Pancreas (tissue), 10 donors: Measurements from ENCODE around the gene CLTCL1. TPM values are rescaled to one million over a fixed set of nuclear protein-coding genes. Genes with fewer than 3 reads are reported as not detected.

Source experiments
- ATAC-seq, 4 donors: fragments of 200-7000 bp; cut with Tn5 transposase; one replicate each; pipeline versions ENCODE4 v1.8.0 to v1.9.1; 2020; ENCODE audit warnings: mild to moderate bottlenecking in 4 of 4, moderate library complexity in 4 of 4
- DNase-seq, 6 donors: peaks; one replicate each; pipeline ENCODE4 v3.0.0-alpha.2; 2020
- FAIRE-seq: peaks from 2 replicates; lab custom pipeline; 2012; peaks lifted over from hg19 to GRCh38; lab: Jason Lieb, UNC
- H3K27ac ChIP-seq, 4 donors: fragments of 200-600 bp; sonication (generic); 1 replicate in 3 of 4; 2 replicates in 1 of 4; pipeline versions ENCODE4 v1.5.0 to v1.8.0; 2020
- H3K27me3 ChIP-seq, 4 donors: fragments of 200-600 bp; one replicate each; pipeline ENCODE4 v1.8.0; 2021
- H3K36me3 ChIP-seq, 3 donors: fragments of 200-600 bp; sonication (generic) in 1 of 3; one replicate each; pipeline versions ENCODE4 v1.5.0 to v1.8.0; 2020 to 2021
- H3K4me1 ChIP-seq, 3 donors: fragments of 200-600 bp; one replicate each; pipeline ENCODE4 v1.8.0; 2021
- H3K4me3 ChIP-seq, 4 donors: fragments of 200-600 bp; sonication (generic) in 2 of 4; one replicate each; pipeline versions ENCODE4 v1.5.0 to v1.8.0; 2020 to 2021
- H3K9me3 ChIP-seq, 4 donors: fragments of 200-600 bp; one replicate each; pipeline ENCODE4 v1.8.0; 2021
- WGBS, 2 donors: extraction: QIAGEN DNeasy Blood & Tissue Kit; methylation state at CpG; one replicate each; pipeline ENCODE4 v1.1.7; 2013; 5-methylcytosine and 5-hydroxymethylcytosine counted together
- intact Hi-C, 3 donors: fragments of 100-400 bp; cut with DNase I; formaldehyde crosslinking; loops; one replicate each; pipeline versions ENCODE4 v1.11.1 to v1.14.2; 2022
- polyA plus RNA-seq, 2 donors: library from polyadenylated mRNA; stranded (reverse); fragments of 200-250 nt; gene quantifications; one replicate each; pipeline ENCODE4 v1.2.3, GENCODE V29; 2013
- total RNA-seq, 6 donors: library from RNA; stranded (reverse); fragmentation: NEBNext Ultra II Directional in 4 of 6; extraction: Animal tissue kit (Norgen Biotek cat#: 25700) in 4 of 6; gene quantifications; one replicate each; pipeline versions ENCODE4 v1.2.1 to v1.2.4, GENCODE V29; 2021 to 2023
- TF ChIP-seq, protein P1 (sequence below), 4 donors: fragments of 200-600 bp; sonication (generic) in 3 of 4; IDR thresholded peaks; one replicate each; pipeline versions ENCODE4 v1.5.0 to v1.8.0; 2021; ENCODE audit warnings: antibody characterized with exemption in 4 of 4
- donor health status: healthy with polysubstance abuse.
- donor health status: DM: no; HTN: no; CAD: no; lungs with moderate emphysema.
- donor health status: DM: no; HTN: no; CAD: no.
- donor health status: control.
- donor health status: control.
- donor health status: Bipolar disorder and iron deficiency.
- donor health status: DM: yes; HTN: yes; CAD: no.
- donor health status: DM: no; HTN: no; CAD: no.
- donor health status: DM: no; HTN: no; CAD: no.
- donor health status: DM: yes; HTN: yes; CAD: no.

Gene CLTCL1
- total and polyA plus RNA-seq, 8 donors: 1.7 to 6.4 (median 2.2) TPM

DNA sequence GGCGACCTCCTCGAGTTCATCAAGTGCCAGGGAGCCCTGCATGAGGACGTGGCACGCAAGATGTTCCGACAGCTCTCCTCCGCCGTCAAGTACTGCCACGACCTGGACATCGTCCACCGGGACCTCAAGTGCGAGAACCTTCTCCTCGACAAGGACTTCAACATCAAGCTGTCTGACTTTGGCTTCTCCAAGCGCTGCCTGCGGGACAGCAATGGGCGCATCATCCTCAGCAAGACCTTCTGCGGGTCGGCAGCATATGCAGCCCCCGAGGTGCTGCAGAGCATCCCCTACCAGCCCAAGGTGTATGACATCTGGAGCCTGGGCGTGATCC, 159.9 kb downstream of the CLTCL1 start:
- H3K9me3 ChIP-seq: no peaks in the 10 kb centered on the region
- no peak overlapping the region for H3K4me3 ChIP-seq
- TF ChIP-seq, protein P1, sequence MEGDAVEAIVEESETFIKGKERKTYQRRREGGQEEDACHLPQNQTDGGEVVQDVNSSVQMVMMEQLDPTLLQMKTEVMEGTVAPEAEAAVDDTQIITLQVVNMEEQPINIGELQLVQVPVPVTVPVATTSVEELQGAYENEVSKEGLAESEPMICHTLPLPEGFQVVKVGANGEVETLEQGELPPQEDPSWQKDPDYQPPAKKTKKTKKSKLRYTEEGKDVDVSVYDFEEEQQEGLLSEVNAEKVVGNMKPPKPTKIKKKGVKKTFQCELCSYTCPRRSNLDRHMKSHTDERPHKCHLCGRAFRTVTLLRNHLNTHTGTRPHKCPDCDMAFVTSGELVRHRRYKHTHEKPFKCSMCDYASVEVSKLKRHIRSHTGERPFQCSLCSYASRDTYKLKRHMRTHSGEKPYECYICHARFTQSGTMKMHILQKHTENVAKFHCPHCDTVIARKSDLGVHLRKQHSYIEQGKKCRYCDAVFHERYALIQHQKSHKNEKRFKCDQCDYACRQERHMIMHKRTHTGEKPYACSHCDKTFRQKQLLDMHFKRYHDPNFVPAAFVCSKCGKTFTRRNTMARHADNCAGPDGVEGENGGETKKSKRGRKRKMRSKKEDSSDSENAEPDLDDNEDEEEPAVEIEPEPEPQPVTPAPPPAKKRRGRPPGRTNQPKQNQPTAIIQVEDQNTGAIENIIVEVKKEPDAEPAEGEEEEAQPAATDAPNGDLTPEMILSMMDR (IDR thresholded peaks at IDR 0.05): no peak
- no peaks in the 10 kb centered on the region for H3K4me1 ChIP-seq
- H3K36me3 ChIP-seq: peaks cover 0 to 18% (median 11%) of the 10 kb centered on the region in 3 donors
- 94 to 96% methylated on average over 19 of the region's 19 CpGs for WGBS, 2 donors
- DNase-seq (peak in 1 of 6 donors; percentile 54), ATAC-seq (no peak), FAIRE-seq (no peak)
- intact Hi-C loops: loop anchor here in 1 of 3 donors (10.0 kb wide), 2 partner anchors 77 to 93 kb away; no protein-coding TSS in a partner anchor
- H3K27me3 ChIP-seq: no peaks in the 10 kb centered on the region
- H3K27ac ChIP-seq: no peak overlapping the region

DNA sequence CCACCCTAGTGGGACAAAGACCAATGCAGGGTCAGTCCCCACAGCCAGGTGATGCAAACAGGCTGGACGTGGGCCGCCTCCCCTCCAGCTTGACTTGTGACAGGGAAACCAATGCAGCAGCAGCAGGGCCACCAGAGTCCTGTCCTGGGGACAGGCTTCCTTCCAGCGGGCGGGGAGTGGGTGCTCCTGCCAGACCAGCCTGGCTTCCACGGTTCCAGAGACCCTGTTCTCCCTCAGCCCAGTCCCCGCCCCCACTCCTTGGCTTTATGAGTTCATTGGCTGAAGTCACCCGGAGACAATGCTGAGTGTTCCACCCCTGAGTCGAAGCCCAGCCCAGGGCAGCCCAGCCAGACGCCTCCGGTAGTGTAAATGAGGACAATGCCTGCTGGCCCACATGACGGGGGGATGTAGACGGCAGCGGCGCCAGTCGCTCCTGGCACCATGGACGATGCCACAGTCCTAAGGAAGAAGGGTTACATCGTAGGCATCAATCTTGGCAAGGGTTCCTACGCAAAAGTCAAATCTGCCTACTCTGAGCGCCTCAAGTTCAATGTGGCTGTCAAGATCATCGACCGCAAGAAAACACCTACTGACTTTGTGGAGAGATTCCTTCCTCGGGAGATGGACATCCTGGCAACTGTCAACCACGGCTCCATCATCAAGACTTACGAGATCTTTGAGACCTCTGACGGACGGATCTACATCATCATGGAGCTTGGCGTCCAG, 160.4 kb downstream of the CLTCL1 start, which contains the start of gene TSSK2:
Gene TSSK2, plus strand, starts transcription at position 350 of the 726 bp plus-strand sequence. Its CDS starts 92 bp downstream, at position 442.
- Histone ChIP-seq H3K4me3 (no peak within 1 kb of the TSS), H3K27ac (no peak within 1 kb of the TSS), H3K4me1 (no peaks in the 10 kb centered on the region), H3K9me3 (no peaks in the 10 kb centered on the region), H3K27me3 (no peaks in the 10 kb centered on the region), H3K36me3 (peaks cover 0 to 15% (median 11%) of the 10 kb centered on the region in 3 donors)
- intact Hi-C loops: loop anchor here in 1 of 3 donors (10.0 kb wide), 2 partner anchors 76 to 94 kb away; no protein-coding TSS in a partner anchor
- 86 to 90% methylated on average over 27 of the region's 27 CpGs for WGBS, 2 donors
- TF ChIP-seq, protein P1 (IDR thresholded peaks at IDR 0.05): no peak
- FAIRE-seq (no peak), ATAC-seq (no peak), DNase-seq (peak in 2 of 6 donors; percentile 28 to 43)

DNA sequence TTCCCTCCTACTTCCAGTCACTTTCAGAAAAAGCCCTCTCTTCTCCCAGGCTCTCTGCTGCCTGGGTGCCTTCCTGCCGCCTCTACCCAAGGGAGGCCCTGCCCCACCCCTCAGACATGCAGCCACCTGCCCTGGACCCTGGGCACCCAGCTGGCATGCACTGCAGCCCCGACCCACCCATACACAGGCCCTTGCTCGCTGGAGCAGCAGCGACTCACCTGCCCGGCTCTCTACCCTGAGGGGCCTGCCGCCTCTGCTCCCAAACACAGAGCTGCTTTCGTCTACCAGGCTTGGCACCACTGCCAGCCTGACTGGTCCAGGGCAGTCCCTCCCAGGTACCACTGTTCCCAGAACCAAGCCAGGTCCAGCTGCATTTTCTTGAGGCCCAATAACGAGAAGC, 161.6 kb downstream of the CLTCL1 start:
- DNase-seq (peak in 1 of 6 donors; percentile 65), ATAC-seq (no peak), FAIRE-seq (no peak)
- Histone ChIP-seq H3K9me3 (no peaks in the 10 kb centered on the region), H3K4me1 (no peaks in the 10 kb centered on the region), H3K4me3 (no peak overlapping the region), H3K36me3 (peaks cover 0 to 13% (median 11%) of the 10 kb centered on the region in 3 donors), H3K27ac (no peak overlapping the region), H3K27me3 (no peaks in the 10 kb centered on the region)
- WGBS, 2 donors: 75 to 81% methylated on average over 8 of the region's 8 CpGs
- intact Hi-C loops: loop anchor here in 1 of 3 donors (10.0 kb wide), 2 partner anchors 75 to 95 kb away; no protein-coding TSS in a partner anchor
- TF ChIP-seq, protein P1 (IDR thresholded peaks at IDR 0.05): no peak

Other genes with a start within 250 kb of the CLTCL1 start
- gene DGCR2, start 169.3 kb downstream of the CLTCL1 start, total RNA-seq: 10 to 100 TPM; 24.3 to 41.5 (median 34.7) TPM
- 10 to 100 TPM; 26.7 to 28.7 TPM for gene DGCR2, start 169.3 kb downstream of the CLTCL1 start, polyA plus RNA-seq
- gene TSSK2, start 160.4 kb downstream of the CLTCL1 start, total RNA-seq: under 1 TPM in 2 of 6 donors, not detected in 4; 0.08 to 0.09 TPM
- gene TSSK2, start 160.4 kb downstream of the CLTCL1 start, polyA plus RNA-seq: under 1 TPM; 0.27 to 0.31 TPM
- 1 to 10 TPM; 5.4 to 7.3 (median 6.2) TPM for gene ESS2, start 147.1 kb downstream of the CLTCL1 start, total RNA-seq
- gene ESS2, start 147.1 kb downstream of the CLTCL1 start, polyA plus RNA-seq: 10 to 100 TPM; 13.3 to 14.6 TPM
- not detected for gene GSC2, start 141.4 kb downstream of the CLTCL1 start, total RNA-seq
- not detected for gene GSC2, start 141.4 kb downstream of the CLTCL1 start, polyA plus RNA-seq
- 10 to 100 TPM; 35.0 to 42.7 (median 35.9) TPM for gene SLC25A1, start 113.0 kb downstream of the CLTCL1 start, total RNA-seq
- 10 to 100 TPM; 29.3 to 43.9 TPM for gene SLC25A1, start 113.0 kb downstream of the CLTCL1 start, polyA plus RNA-seq
- 10 to 100 TPM in 2 of 6 donors, 1 to 10 TPM in 4; 8.8 to 14.6 (median 9.5) TPM for gene HIRA, start 140.0 kb upstream of the CLTCL1 start, total RNA-seq
- 10 to 100 TPM in 1 of 2 donors, 1 to 10 TPM in 1; 6.1 to 12.2 TPM for gene HIRA, start 140.0 kb upstream of the CLTCL1 start, polyA plus RNA-seq
- 10 to 100 TPM; 10.4 to 19.1 (median 13.5) TPM for gene MRPL40, start 140.8 kb upstream of the CLTCL1 start, total RNA-seq
- gene MRPL40, start 140.8 kb upstream of the CLTCL1 start, polyA plus RNA-seq: 10 to 100 TPM; 27.2 to 32.0 TPM
- 10 to 100 TPM; 13.3 to 19.9 (median 18.8) TPM for gene C22orf39, start 156.0 kb upstream of the CLTCL1 start, total RNA-seq
- gene C22orf39, start 156.0 kb upstream of the CLTCL1 start, polyA plus RNA-seq: 10 to 100 TPM; 22.2 to 23.1 TPM
- gene UFD1, start 187.5 kb upstream of the CLTCL1 start, total RNA-seq: 10 to 100 TPM; 14.2 to 24.1 (median 21.8) TPM
- 10 to 100 TPM; 24.7 to 37.9 TPM for gene UFD1, start 187.5 kb upstream of the CLTCL1 start, polyA plus RNA-seq
- gene CDC45, start 188.2 kb upstream of the CLTCL1 start, total RNA-seq: 1 to 10 TPM in 1 of 6 donors, under 1 TPM in 3, not detected in 2; 0.32 to 1.3 (median 0.67) TPM
- under 1 TPM; 0.28 to 0.84 TPM for gene CDC45, start 188.2 kb upstream of the CLTCL1 start, polyA plus RNA-seq
- 1 to 10 TPM; 3.5 to 7.7 (median 6.4) TPM for gene CLDN5, start 232.7 kb upstream of the CLTCL1 start, total RNA-seq
- 10 to 100 TPM; 44.7 to 47.3 TPM for gene CLDN5, start 232.7 kb upstream of the CLTCL1 start, polyA plus RNA-seq